ENCODE results near the gene HDAC7. TPM values are rescaled to one million over a fixed set of nuclear protein-coding genes. Genes with fewer than 3 reads are reported as not detected.

HDAC7 gene
- total and polyA plus RNA-seq, 2 of the 13 experiments (the other 11 are each of a cell fraction or from before 2014, with no cell fraction given) = 4.6 to 10.8 TPM

DNA sequence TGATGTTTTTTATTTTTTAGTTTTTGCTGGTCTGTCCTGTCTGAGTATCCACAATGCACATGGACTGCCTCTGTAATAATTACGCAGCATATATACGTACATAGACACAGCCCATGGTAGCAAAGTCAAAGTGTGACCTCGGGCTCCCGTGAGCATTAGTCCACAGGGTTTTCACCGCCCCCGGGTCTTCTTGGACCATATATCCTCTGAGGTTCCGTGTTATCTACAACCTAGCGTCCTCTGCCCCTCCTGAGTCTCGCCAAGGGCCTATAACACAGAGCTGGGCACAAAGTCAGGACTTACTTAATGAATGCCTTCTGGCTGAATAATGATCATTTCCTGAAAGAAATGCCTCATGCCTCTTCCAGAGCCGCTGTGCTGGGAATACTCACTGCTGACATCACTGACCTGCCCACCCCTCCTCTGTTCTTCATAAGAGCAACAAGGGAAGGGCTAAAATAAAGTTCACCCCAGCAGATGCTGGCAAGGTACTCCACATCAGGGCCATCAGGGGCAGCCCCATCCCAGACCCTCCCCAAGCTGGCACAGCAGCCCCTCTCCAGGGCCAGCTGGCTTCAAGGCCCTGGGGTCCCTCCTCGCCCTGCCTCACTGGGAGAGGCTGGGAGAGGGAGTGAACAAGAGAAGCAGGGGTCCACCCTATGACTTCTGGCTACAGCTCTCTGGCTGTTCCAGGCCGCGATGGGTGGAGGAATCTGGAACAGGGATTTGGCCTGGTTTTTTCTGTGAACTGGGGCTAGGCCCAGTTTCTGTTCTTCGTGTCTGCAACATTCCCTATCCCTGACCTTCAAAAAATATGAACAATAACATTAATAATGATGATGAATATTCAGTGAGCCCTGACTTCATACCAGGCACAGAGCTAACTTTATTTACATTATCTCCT is 7.9 kb downstream of the HDAC7 start (continued):
- TF ChIP-seq, protein P1, sequence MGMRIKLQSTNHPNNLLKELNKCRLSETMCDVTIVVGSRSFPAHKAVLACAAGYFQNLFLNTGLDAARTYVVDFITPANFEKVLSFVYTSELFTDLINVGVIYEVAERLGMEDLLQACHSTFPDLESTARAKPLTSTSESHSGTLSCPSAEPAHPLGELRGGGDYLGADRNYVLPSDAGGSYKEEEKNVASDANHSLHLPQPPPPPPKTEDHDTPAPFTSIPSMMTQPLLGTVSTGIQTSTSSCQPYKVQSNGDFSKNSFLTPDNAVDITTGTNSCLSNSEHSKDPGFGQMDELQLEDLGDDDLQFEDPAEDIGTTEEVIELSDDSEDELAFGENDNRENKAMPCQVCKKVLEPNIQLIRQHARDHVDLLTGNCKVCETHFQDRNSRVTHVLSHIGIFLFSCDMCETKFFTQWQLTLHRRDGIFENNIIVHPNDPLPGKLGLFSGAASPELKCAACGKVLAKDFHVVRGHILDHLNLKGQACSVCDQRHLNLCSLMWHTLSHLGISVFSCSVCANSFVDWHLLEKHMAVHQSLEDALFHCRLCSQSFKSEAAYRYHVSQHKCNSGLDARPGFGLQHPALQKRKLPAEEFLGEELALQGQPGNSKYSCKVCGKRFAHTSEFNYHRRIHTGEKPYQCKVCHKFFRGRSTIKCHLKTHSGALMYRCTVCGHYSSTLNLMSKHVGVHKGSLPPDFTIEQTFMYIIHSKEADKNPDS (CRISPR knock-in tag; IDR thresholded peaks at IDR 0.05) = no peak
- TF ChIP-seq TSC22D2 (CRISPR knock-in tag; IDR thresholded peaks at IDR 0.05; ENCODE audit: borderline replicate concordance) (no peak), ZSCAN30 (CRISPR knock-in tag; IDR thresholded peaks at IDR 0.05) (no peak)

DNA sequence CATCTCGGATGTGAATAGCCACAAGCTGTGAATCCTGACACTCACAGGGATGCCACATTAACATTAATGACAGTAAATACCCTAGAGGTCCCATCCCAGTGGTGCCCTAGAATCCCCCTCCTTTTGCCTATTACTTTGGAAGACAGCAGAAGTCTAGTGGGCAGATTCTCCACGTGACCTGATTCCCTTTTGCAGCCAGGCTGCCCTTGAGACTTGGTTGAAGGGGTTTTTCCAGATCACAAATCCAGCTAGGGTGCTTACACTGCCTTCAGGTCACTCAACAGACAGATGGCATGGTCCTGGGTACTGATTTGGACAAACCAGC is 8.7 kb downstream of the HDAC7 start:
- FAIRE-seq = no peak
- 0 out of 2 replicates have a peak, but pooled peaks cover 5% of the 10 kb centered on the region for H3K4me1 ChIP-seq (ENCODE audit: insufficient read depth, low read length)
- ATAC-seq = no peak
- H3K27me3 ChIP-seq (ENCODE audit: control insufficient read depth in 1 of 2, insufficient read depth in 2 of 2, low read length in 2 of 2) = no peaks in the 10 kb centered on the region
- H3K4me3 ChIP-seq (replicated peaks in 1 of 3; ENCODE audit: insufficient read depth in 1 of 3, low read depth in 2 of 3, low read length in 3 of 3) = no peak overlapping the region
- WGBS (ENCODE audit: low lambda C conversion rate) = 100% methylated on average over 1 of the region's 2 CpGs
- no peak overlapping the region for H2AFZ ChIP-seq (ENCODE audit: low read length)
- H4K20me1 ChIP-seq (ENCODE audit: insufficient read depth, low read length) = no peaks in the 10 kb centered on the region
- H3K9me3 ChIP-seq (ENCODE audit: low read length) = no peaks in the 10 kb centered on the region
- peaks cover 1% of the 10 kb centered on the region for H3K79me2 ChIP-seq (ENCODE audit: insufficient read depth, low read length)
- BruUV-seq (replicated peaks) = no TSS peak
- DNase-seq (ENCODE audit: low spot score) = no peak
- in situ Hi-C loops (cut with HindIII; ENCODE audit: extremely low pct_ligation_motif_present, low pct_unique_long_range_greater_than_20kb) = no loop called here
- CTCF ChIA-PET (ENCODE audit: low intra/inter-chr PET ratio, low total read pairs) = no interaction called here
- intact Hi-C loops (cut with micrococcal nuclease; ENCODE audit: unreplicated experiment) = no loop called here
- no peaks in the 10 kb centered on the region for H3K36me3 ChIP-seq (replicated peaks in 1 of 2; ENCODE audit: control insufficient read depth in 1 of 2, insufficient read depth in 2 of 2, low read length in 2 of 2)
- H3K9ac ChIP-seq (ENCODE audit: insufficient read depth, low read depth, low read length) = no peak overlapping the region
- no peak overlapping the region for H3K27ac ChIP-seq (ENCODE audit: extremely low read length, insufficient read depth, low read length)
- H3K4me2 ChIP-seq (ENCODE audit: low read depth, low read length) = no peak overlapping the region
- POLR2A ChIA-PET = no interaction called here
- TF ChIP-seq ZMYM4 (CRISPR knock-in tag; IDR thresholded peaks at IDR 0.05) = no peak
- no peak for TF ChIP-seq HOXA9 (CRISPR knock-in tag; IDR thresholded peaks at IDR 0.05; ENCODE audit: borderline replicate concordance)
- no peak for TF ChIP-seq PCBP1 (IDR thresholded peaks at IDR 0.05; ENCODE audit: borderline replicate concordance, low read depth, low read length)
- no peak for TF ChIP-seq ZNF501 (CRISPR knock-in tag; IDR thresholded peaks at IDR 0.05)
- TF ChIP-seq, protein P2, sequence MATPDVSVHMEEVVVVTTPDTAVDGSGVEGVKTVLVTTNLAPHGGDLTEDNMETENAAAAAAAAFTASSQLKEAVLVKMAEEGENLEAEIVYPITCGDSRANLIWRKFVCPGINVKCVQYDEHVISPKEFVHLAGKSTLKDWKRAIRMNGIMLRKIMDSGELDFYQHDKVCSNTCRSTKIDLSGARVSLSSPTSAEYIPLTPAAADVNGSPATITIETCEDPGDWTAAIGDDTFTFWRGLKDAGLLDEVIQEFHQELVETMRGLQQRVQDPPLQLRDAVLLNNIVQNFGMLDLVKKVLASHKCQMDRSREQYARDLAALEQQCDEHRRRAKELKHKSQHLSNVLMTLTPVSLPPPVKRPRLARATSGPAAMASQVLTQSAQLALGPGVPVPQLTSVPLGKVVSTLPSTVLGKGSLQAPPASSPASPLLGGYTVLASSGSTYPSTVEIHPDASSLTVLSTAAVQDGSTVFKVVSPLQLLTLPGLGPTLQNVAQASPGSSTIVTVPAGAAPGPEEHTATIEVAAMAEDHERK (CRISPR knock-in tag; IDR thresholded peaks at IDR 0.05; ENCODE audit: low read depth) = no peak
- TF ChIP-seq ZNF644 (CRISPR knock-in tag; IDR thresholded peaks at IDR 0.05; ENCODE audit: low read depth) = no peak
- TF ChIP-seq CBFB (CRISPR knock-in tag; IDR thresholded peaks at IDR 0.05) = no peak
- TF ChIP-seq GFI1 (CRISPR knock-in tag; IDR thresholded peaks at IDR 0.05; ENCODE audit: borderline replicate concordance) = no peak
- TF ChIP-seq ZBTB20 (CRISPR knock-in tag; IDR thresholded peaks at IDR 0.05; ENCODE audit: borderline replicate concordance, low read depth) = no peak
- no peak for TF ChIP-seq MIER3 (CRISPR knock-in tag; IDR thresholded peaks at IDR 0.05; ENCODE audit: borderline replicate concordance)
- TF ChIP-seq TCF7 (IDR thresholded peaks at IDR 0.05; ENCODE audit: low read depth) = no peak
- no peak for TF ChIP-seq MEIS1 (CRISPR knock-in tag; IDR thresholded peaks at IDR 0.05; ENCODE audit: borderline replicate concordance)
- TF ChIP-seq ZNF607 (CRISPR knock-in tag; IDR thresholded peaks at IDR 0.05; ENCODE audit: borderline replicate concordance) = no peak
- no peak for TF ChIP-seq ATF1 (CRISPR knock-in tag; IDR thresholded peaks at IDR 0.05)
- TF ChIP-seq, protein P3, sequence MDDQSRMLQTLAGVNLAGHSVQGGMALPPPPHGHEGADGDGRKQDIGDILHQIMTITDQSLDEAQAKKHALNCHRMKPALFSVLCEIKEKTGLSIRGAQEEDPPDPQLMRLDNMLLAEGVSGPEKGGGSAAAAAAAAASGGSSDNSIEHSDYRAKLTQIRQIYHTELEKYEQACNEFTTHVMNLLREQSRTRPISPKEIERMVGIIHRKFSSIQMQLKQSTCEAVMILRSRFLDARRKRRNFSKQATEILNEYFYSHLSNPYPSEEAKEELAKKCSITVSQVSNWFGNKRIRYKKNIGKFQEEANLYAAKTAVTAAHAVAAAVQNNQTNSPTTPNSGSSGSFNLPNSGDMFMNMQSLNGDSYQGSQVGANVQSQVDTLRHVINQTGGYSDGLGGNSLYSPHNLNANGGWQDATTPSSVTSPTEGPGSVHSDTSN (CRISPR knock-in tag; IDR thresholded peaks at IDR 0.05; ENCODE audit: borderline replicate concordance) = no peak

Measured in HepG2 (cell line).